IPS-15b (cell line): ENCODE measurements around the gene WWP2.

Experiments used
- H3K27me3 ChIP-seq: one replicate; pipeline ENCODE4 v1.6.1; 2013; ENCODE audit warnings: low read length; ENCODE audit not compliant: control insufficient read depth, insufficient read depth
- H3K36me3 ChIP-seq: one replicate; pipeline ENCODE4 v1.6.1; 2013; ENCODE audit warnings: low read length; ENCODE audit not compliant: control insufficient read depth, insufficient read depth
- H3K4me1 ChIP-seq: one replicate; pipeline ENCODE4 v1.6.1; 2013; ENCODE audit warnings: mild to moderate bottlenecking, low read length; ENCODE audit not compliant: control insufficient read depth, insufficient read depth
- H3K4me3 ChIP-seq: one replicate; pipeline ENCODE4 v1.5.1; 2013; ENCODE audit warnings: low read depth, low read length
- H3K9ac ChIP-seq: one replicate; pipeline ENCODE4 v1.6.1; 2013; ENCODE audit warnings: low read depth, mild to moderate bottlenecking, low read length
- H3K9me3 ChIP-seq: one replicate; pipeline ENCODE4 v1.6.1; 2013; ENCODE audit warnings: mild to moderate bottlenecking, low read length; ENCODE audit not compliant: control insufficient read depth, insufficient read depth

WWP2 gene

GRCh38 chr16:69918241-69918640 lies 156.1 kb downstream of the WWP2 start:
- H3K27me3 ChIP-seq, result no peaks in the 10 kb centered on the region
- H3K9ac ChIP-seq, result no peak overlapping the region
- H3K36me3 ChIP-seq, result peaks cover 2% of the 10 kb centered on the region
- H3K9me3 ChIP-seq, result no peaks in the 10 kb centered on the region
- no peak overlapping the region for H3K4me3 ChIP-seq
- H3K4me1 ChIP-seq, result no peaks in the 10 kb centered on the region

DNA sequence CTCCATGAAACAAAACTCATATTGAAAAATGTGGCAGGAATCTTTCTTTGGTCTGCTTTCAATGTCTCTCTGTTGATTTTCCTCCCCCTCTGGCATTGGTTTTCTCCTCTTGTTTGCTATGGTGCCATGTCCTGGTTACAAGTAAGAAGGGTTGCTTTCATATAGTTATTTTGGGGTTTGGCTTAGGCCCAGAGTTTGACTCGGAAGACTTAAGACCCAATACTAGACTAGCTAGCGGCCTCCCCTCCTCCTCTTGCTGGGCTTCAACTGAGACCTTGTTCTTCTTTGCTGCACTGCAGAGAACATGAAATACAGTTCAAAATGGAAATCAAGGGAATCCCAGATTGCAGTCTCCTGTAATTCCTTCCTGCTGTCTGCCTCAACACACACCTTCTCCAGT lies 159.0 kb downstream of the WWP2 start:
- Histone ChIP-seq H3K9ac (no peak overlapping the region), H3K27me3 (no peaks in the 10 kb centered on the region), H3K4me3 (no peak overlapping the region), H3K4me1 (peaks cover 3% of the 10 kb centered on the region), H3K36me3 (no peaks in the 10 kb centered on the region), H3K9me3 (no peaks in the 10 kb centered on the region)

DNA sequence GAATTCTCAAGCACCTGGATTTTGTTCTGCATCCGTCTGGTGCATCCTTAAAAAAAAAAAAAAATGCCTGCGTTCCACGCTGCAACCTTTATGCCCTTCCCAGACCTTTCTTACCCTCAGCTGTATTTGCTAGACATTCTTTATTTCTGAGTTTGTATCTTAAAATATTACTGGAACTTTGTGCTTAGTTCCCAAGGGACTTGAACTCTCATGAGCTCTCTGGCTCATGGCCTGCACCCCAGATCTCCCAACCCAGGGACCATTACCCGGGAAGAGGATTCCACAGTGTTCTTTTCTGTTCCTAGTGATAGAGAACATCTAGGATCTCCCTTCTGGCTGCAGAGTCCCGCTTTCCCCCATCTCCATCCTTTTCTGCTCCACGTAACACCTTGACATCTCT lies 160.1 kb downstream of the WWP2 start:
- no peaks in the 10 kb centered on the region for H3K36me3 ChIP-seq
- H3K4me1 ChIP-seq, result peaks cover 3% of the 10 kb centered on the region
- H3K9me3 ChIP-seq, result no peaks in the 10 kb centered on the region
- H3K9ac ChIP-seq, result no peak overlapping the region
- H3K4me3 ChIP-seq, result no peak overlapping the region
- no peaks in the 10 kb centered on the region for H3K27me3 ChIP-seq

- Histone ChIP-seq H3K9ac (peak overlapping the region; percentile 56), H3K36me3 (no peaks in the 10 kb centered on the region), H3K27me3 (no peaks in the 10 kb centered on the region), H3K9me3 (no peaks in the 10 kb centered on the region), H3K4me1 (peaks cover 3% of the 10 kb centered on the region), H3K4me3 (no peak overlapping the region)
Measured at GRCh38 chr16:69924041-69924775, 162.1 kb downstream of the WWP2 start.

DNA sequence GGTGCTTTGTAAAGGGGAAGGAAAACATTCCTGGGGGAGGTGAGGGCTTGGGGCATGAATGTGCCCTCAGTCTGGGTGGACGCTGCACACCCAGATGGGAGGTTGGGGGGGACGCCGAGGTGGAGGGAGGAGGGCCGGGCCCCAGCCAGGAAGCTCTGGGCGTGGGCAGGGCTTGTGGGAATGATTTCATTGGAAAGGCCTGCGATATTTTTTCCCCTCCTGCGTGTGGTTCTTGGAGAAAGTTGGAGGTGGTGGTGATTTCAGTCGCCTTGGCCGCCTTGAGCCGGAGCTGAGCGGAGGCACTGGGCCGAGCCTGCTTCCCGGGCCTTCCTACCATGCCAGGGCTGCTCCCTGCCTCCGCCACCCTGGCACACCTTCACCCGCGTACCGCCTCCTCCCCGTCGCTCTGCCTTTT lies 162.7 kb downstream of the WWP2 start:
- Histone ChIP-seq H3K36me3 (no peaks in the 10 kb centered on the region), H3K9me3 (no peaks in the 10 kb centered on the region), H3K9ac (no peak overlapping the region), H3K4me1 (peaks cover 3% of the 10 kb centered on the region), H3K27me3 (no peaks in the 10 kb centered on the region), H3K4me3 (no peak overlapping the region)

DNA sequence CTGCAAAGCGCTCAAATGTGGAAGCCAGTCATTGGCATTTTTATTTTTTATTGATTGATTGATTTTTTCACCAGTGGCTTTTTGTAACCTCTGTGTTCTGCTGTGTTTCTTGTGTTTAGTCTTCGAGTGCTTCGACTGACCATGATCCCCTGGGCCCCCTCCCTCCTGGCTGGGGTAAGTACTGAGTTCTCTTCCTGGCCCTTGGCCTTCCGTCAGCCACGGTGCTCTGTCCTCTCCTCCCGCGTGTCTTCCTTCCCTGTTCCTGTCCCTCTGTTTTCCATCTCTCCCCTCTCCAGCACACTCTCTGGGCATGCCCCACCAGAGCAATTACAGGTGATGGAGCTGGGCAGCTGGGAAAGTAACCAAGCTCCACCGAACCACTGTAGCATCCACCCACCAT lies 163.2 kb downstream of the WWP2 start:
- Histone ChIP-seq H3K4me3 (no peak overlapping the region), H3K27me3 (no peaks in the 10 kb centered on the region), H3K36me3 (no peaks in the 10 kb centered on the region), H3K4me1 (peaks cover 3% of the 10 kb centered on the region), H3K9me3 (no peaks in the 10 kb centered on the region), H3K9ac (no peak overlapping the region)

- H3K27me3 ChIP-seq, result no peaks in the 10 kb centered on the region
- no peak overlapping the region for H3K4me3 ChIP-seq
- no peak overlapping the region for H3K9ac ChIP-seq
- H3K36me3 ChIP-seq, result no peaks in the 10 kb centered on the region
- H3K4me1 ChIP-seq, result peaks cover 3% of the 10 kb centered on the region
- no peaks in the 10 kb centered on the region for H3K9me3 ChIP-seq
Measured at GRCh38 chr16:69926241-69926640, 164.1 kb downstream of the WWP2 start.

DNA sequence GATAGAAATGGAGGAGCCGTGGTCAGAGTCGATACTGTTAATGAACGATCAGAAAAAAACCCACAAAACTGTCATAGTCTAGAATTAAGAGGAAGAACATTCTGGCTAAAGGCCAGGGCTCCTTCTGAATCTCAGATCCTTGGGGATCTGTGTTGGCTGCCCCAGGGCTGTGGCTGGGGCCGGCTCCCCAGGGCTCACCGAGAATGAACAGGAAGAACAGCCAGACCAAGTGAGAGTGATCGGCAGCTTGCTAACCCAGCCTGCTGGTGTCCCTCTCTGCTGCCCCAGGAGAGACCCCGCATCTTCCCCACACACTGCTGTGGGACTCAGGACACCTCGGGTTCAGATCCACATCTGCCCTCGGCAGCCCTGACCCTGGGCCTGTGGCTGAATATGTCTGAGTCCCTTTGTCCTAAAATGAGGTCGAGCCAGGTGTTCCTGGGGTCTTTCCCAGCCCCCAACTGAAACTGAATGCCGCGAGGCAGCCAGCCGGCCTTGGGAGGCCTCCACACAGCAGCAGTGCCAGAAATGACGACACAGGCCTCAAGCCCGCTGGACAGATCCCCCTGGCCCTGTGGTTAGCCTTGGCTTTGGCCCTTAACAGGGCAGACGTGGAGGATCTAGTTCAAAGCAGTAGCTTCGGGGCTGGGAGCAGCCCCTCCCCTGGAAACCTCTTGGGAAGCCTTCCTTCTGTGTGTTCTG lies 165.1 kb downstream of the WWP2 start:
- Histone ChIP-seq H3K4me3 (no peak overlapping the region), H3K9me3 (no peaks in the 10 kb centered on the region), H3K36me3 (no peaks in the 10 kb centered on the region), H3K4me1 (peaks cover 3% of the 10 kb centered on the region), H3K9ac (peak overlapping the region; percentile 26), H3K27me3 (no peaks in the 10 kb centered on the region)

- Histone ChIP-seq H3K36me3 (peaks cover 4% of the 10 kb centered on the region), H3K4me1 (no peaks in the 10 kb centered on the region), H3K27me3 (no peaks in the 10 kb centered on the region), H3K4me3 (no peak overlapping the region), H3K9me3 (no peaks in the 10 kb centered on the region), H3K9ac (no peak overlapping the region)
Measured at GRCh38 chr16:69928856-69929400, 166.8 kb downstream of the WWP2 start.

- Histone ChIP-seq H3K4me3 (no peak overlapping the region), H3K9me3 (no peaks in the 10 kb centered on the region), H3K36me3 (peaks cover 4% of the 10 kb centered on the region), H3K9ac (no peak overlapping the region), H3K27me3 (no peaks in the 10 kb centered on the region), H3K4me1 (no peaks in the 10 kb centered on the region)
Measured at GRCh38 chr16:69929480-69929879, 167.3 kb downstream of the WWP2 start.

GRCh38 chr16:69930117-69930776 lies 168.1 kb downstream of the WWP2 start:
- Histone ChIP-seq H3K27me3 (no peaks in the 10 kb centered on the region), H3K9me3 (no peaks in the 10 kb centered on the region), H3K4me1 (no peaks in the 10 kb centered on the region), H3K4me3 (no peak overlapping the region), H3K9ac (no peak overlapping the region), H3K36me3 (peaks cover 4% of the 10 kb centered on the region)
